Stimulated activated CD8-positive, alpha-beta memory T cell treated with anti-CD3 and anti-CD28 coated beads, Interleukin-2, amount 100 ng/mL, for 48 hours (primary cell): ENCODE data around the gene KCNC1.

Experiments
- DNase-seq, 2 donors: peaks; one replicate each; pipeline ENCODE4 v3.0.0-alpha.2; 2020; ENCODE audit warnings: low read depth in 2 of 2

Gene KCNC1

DNA sequence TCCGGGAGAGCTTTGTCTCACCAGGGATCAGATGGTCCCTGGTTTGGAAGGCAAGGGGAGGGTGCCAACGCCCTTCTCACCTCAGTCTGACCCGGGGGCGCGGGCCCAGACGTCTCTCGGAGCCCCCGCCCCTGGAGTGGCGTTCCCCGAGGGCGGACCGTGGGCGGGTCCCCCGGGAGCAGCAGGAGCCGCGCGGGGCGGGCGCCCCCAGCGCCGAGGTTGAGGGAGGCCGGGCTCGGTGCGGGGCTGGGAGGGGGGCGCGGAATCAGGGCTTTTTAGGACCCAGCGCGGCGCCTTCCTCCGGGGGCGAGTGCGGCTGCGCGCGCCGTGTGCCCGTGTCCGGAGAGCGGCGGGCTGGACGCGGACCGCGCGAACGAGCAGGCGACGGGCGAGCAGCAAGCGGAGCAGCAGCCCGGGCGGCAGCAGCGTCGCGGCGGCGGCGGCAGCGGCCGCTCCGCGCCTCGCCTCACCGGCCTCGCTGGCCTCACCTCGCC, at the start of gene KCNC1:
Gene KCNC1, plus strand, starts transcription at position 364 of the 494 bp plus-strand sequence. CDS start 1,222 bp downstream, outside the sequence.
- no peak for DNase-seq

DNA sequence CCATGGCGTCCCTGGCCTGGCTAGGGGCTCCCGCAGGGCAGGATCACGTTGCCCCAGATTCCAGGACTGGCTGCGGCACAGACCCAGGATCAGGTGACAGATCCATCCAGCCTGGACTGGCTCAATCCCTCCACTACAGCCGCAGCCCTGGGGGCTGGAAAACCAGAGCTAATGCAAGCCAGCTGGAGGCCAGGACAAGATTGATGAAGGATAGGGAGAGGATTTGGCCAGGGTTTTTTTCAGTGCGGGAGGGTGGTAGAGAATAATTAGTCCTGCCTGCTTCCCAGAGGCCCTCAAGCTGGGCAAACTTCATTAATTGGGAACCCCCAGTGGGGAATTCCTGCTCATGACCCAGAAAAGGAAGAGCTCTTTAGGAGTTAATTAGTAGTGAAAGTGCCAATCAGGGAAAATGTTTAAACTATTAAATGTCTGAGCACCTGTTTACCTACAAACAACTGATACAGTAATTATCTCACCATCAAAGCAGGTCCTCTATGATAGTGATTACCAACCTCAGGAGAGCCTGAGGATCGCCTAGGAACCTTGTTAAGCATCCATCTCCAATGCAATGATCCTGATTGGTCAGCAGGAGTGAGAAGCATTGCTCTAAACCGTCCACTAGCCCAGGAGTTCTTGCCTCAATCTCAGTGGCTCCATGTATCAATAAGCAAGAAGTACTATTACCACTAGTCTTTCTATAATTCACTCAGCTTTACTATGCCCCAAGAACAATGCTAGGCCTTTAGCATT, 48.2 kb upstream of the KCNC1 start:
- DNase-seq = no peak

DNA sequence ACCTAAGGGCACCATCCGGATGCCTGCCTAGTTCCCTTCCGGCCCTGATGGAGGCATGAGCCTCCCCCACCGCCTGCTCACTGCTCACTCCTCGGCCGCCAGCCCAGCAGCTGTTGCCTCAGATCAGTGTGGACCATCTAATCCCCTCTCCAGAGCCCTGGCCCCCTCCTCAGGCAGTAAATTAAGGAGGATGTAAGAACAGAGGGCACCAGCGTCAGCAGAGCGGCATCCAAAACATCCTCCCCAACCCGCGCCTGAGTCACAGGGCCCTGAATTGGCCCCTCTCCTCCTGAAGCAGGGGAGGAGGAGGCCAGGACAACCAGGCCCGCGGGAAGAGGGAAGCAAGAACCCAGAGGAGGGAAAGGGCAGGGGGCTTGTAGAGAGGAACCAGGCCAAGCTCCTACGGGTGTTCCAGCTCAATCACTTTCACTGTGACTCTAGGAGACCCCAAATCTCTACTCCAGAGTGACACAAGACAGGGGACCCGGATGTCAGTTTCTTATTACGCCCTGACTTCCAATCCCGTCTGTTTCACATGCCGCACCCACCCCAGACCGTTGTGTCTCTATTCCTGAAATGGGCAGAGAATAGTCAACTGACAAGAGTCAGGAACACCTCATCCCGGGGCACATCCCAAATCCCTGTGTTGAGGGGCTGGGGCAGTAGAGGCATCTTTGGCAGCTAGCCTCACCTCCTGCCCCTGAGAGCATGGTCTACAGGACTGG, 46.5 kb upstream of the KCNC1 start:
- no peak for DNase-seq

DNA sequence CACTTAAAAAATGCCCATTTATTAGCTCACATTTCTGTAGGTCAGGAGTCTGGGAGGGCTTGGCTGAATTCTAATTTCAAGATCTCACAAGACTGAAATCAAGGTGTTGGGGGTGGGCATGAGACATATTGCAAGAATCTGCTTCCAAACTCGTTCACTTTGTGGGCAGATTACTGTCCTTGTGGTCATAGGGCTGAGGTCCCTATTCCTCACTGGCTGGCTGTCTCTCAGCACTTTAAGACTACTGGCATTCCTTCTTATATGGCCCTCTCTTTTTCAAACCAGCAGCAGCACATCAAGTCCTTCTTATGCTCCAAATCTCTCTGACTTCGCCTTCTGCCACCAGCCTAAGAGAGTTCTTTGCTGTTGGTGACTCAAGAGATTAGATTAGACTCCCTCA, 43.0 kb upstream of the KCNC1 start:
- DNase-seq = no peak

DNA sequence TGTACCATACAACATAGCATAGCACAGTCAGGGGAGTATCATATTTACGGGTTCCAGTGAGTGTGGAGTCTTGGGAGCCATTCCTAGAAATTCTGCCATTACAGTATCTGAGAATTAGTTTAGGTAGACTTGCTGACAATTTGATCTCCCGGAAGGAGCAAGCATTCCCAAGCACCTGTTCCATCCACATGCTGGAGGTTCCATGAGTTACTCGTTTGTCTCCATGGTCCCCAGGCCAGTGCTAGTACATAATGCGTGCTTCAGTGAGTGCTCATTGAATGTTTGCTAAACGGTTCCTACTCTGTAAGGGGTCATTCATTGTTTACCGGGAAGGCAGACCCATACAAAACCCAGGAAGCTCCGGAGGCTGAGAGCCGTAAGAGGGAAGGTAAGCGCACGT, 42.6 kb upstream of the KCNC1 start:
- no peak for DNase-seq

DNA sequence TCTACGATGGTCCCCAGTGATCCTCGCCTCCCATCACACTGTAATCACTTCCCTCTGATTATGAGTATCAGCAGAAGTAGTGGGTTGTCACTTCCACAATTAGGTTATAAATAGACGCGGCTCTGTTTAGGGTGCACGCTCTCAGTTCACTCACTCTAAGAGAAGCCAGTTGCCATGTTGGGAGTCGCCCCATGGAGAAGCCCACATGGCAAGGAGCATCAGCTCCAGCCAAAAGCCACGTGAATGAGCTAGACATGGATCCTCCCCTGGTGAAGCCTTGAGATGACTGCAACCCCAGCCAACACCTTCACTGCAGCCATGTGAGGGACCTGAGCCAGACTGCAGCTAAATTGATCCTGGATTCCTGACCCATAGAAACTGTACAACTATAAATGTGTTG, 41.6 kb upstream of the KCNC1 start:
- no peak for DNase-seq

DNA sequence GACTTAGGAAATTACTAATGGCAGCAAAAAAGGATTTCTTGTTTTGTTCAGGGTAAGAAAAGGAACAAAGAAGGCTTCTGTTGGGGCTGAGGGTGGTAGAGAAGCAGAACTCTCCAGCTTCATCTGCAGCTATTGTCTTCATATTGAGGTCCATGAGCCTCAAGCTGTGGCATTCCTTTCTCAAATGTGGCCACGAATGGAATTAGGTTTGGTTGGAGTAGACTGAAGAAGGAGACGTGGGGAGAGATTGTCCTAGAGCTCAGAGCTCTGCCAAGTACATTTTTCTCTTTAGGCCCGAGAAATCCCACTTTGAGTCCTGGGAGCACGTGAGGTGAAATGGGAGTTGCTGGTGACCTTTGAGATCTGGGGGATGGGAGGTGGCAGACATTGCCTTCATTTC, 41.0 kb upstream of the KCNC1 start:
- no peak for DNase-seq

DNA sequence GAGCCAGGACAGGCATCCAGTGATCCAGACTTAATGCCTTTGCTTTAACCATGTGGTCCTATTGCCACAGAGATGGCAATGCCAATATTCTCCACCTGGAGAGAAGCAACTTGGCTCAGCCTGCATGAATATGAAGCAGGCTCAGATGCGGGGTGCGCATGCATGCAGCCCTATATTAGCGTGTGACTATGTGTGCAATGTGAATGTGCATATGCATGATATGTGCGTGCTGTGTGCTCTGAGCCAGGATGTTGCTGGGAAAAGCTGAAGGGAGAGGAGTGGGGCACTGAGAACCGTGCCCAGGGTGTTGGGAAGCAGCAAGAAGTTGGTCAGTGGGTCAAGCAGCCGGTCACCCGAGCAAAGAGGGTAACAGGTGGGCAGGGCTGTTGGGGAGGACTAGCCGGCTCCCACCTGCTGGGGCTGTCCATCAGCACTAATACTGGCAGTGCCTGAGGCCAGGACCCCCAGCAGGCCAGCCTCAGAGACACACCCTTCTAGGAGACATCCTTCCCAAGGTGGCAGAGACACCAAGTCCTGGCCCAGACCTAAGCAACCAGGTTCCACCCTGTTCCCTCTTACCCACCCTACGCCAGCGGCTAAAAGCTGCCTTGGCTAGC, 40.0 kb upstream of the KCNC1 start:
- DNase-seq = no peak

DNA sequence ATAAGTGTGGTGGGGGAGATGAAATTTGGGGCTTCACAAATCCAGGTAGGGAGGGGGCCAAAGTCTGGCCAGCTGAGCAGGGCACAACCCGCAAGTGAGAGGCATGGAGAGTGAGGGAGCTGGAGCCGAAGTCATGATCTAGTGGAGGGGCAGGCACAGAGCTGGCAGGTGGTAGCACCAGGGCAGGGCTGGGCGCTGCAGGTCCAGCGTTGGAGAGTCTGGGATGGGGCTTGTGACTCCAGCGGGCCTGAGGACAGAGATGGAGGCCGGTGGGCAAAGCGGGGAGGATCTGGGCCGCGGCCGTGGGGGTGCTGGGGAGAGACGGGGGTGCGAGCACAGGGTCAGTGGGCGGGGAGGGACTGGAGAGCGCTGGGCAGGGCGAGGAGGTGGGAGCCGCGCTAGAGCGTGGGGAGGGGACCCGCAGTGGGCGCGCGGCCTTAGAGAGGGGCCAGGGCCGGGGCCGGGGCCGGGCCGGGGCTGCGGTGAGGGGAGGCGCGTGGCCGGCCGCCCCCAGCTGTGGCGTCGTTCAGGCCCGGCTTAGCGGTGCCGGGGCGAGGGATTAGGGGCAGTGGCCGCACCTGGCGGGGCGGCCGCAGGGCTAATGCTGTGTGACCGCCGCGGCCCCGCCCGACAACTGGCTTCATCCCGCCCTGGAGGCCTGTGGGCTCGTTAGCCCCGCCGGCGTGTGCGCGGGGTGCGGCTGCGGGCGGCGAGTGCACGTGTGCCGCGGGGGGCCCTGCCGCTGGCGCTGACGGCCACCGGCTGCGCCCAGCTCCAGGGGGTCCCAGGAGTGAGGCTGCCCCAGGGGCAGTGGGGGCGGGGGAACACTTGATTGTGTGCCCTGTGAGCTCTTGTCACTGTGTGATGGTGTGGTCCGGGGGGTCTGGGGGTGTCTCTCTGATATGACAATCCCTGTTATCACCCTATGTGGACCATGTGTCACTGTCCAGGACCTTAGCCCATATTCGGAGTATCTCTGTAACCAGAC, 38.8 kb upstream of the KCNC1 start:
- DNase-seq = no peak

DNA sequence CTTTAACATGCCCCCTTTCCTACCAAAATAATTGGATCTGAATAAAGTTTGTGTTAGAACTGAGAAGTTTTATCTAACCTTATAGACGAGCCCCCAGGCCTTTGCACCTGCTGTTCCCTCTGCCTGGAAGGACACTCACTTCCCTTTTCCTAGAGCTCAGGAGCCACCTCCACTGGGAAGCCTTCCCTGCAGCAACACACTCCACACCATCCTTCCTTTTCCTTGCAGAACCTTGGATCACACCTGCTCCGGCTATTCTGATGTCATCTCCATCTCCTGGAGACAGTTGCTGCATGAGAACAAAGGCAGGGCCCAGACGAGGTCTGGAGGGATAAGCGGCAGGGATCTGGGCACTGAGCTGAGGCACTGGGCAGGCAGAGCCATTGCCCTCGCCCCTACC, 37.8 kb upstream of the KCNC1 start:
- no peak for DNase-seq

DNA sequence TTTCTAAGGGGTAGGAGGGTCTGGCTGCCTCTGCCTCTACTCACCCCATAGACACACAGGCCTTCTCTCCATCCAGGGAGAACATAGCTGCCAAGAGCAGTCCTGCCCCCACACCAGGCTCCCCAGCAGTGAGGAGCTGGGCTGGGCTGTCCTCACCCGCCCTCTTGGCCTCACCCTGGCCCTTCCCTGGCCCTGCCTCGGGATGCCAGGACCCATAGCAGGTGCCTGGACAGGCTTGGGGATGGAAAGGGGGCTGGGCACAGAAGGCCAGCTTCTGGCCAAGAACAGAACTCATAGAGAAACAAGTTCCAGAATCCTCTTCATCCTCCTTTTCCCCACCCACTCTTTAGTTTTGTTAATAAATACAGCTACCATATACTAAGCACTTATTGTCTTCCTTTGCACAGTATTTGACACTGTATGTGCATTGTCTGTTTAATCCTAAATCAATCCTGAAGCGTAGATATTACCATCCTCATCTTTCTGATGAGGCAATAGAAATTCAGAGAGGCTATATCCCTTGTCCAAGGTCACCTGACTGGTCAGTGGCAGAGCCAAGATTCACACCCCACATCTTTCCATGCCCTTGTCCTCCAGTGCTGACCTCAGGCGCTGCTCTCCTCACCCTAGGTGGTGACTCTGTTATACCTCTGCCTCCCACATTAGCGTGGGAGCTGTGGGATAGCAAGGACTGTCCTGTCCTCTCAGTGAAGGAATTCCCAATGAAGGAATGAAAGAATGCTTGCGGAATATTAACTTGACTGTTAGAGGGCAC, 37.2 kb upstream of the KCNC1 start:
- DNase-seq = no peak

DNA sequence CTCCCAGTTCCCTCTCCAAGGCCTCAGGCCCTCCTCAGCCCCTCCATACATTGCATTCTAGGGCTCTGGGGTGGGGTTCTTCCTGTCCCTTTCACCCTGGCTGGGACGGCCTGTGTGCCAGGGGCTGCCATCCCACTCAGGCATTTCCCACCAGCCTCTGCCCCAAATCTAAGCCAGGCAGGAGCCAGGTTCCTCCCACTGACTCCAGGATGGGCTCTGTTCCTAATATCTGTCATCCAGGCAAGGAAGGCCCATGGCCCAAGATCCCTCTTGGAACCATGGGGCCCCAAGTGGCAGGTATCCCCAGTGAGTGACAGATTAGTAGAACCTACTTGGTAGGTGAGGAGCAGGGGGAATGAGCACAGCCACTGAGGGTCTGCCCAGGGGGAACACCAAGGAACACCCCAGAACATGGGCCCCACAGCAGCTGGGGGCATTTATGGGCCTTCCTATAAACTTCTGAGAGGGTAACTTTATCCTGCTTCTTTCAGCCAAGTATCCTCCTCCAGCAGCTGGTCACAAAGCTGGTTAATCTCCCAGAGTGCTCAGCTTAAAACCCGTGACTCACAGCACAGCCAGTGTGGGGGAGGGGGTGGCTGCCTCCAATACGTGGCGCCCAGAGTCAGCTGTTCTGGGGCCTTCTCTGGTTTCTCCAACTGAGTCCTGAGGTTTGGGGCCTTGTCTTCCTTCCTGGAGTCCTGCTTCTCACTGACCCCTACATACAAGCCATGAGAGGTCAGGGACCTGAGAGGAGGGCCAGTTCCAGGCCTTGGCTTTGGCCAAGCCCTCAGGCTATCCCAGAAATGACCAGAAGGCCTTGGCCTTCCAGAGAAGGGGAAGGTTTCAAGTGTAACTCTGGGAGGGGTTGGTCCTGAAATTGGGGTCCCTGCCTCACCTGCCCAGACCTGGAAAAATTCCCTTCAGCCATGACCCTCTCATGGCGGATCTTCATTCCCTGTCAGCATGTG, 35.1 kb upstream of the KCNC1 start:
- no peak for DNase-seq

DNA sequence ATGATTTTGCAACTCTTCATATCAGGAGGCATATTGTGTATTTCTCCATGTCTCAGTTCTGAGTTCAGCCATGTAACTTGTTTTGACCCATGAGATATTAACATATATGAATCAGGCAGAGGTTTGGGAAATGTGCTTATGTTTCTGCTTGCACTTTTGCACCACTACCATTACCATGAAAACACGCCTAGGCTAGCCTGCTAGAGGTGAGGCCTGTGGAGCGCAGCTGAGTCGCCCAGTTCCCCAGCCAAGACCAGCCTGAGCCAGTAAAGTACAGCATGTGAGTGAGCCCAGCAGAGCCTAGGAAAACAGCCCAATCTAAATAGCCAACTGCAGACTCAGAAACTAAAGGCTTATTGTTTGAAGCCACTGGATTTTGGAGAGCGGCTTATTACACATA, 33.6 kb upstream of the KCNC1 start:
- DNase-seq = no peak

DNA sequence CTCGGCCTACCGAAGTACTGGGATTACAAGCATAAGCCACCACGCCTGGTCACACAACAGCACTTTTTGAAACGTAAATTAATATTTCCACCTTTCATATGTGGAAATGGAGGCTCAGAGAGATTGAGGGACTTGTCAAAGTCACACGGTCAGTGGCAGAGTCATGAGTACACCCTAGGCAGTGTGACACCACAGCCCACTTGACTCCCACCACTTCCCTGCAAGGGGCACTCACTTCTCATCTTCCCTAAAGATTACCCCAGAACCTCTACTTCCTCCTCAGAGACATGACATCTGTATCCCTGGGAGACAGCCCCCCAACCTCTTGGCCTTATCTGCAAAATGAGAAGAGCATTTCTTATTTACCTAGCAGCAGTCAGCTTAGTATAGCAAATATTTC, 31.7 kb upstream of the KCNC1 start:
- no peak for DNase-seq

DNA sequence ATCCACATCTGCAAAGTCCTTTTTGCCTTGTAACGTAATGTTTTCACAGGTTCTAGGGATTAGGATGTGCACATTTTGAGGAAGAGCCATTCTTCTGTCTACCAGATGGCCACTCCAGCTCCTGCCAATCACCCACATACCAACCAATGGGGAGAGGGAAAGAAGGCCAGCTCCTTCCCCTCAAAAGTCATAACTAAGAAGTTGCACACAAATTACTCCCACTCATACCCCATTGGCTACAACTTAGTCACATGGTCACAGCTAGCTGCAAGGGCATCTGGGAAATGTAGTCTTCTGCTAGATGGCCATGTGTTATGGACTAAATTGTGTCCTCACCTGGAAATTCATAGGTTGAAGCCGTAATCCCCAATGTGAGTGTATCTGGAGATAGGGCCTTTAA, 30.6 kb upstream of the KCNC1 start:
- DNase-seq = no peak

DNA sequence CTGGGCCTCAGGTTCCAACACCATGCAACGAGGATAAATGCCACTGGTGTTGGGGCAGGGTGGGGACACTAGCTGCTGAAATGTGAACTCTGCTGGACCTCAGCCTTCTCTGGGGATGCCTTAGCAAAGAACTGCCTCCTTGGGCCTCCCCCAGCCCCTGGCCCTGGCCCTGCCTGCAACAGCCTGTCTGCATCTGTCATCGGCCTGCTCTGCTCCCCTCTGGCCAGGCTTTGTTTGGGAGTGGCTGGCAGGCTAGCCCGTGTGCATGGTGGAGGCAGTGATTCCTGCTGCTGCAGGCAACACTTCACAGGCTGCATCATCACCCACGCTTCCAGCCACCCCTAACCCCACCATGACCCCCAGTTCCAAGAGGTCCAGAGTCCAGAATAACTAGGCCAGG, 26.8 kb upstream of the KCNC1 start:
- DNase-seq = no peak

DNA sequence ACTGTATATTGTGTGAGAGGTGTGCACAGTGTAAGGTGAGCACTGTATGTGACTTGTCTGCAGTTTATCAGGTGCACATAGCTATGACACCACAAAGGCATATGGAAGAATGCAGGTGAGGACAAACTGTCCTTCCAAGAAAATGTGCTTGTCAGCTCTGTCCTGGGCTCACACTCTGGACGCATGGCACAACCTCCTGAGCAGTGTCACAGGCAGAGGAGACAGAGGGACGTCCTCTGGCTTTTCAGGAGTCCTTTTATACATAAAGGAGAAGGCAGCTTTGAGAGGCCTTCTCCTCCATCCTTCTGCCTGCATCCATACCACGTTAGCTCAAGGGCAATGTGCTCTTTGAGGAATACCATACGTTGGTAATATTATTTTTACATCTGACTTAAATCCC, 22.7 kb upstream of the KCNC1 start:
- no peak for DNase-seq

DNA sequence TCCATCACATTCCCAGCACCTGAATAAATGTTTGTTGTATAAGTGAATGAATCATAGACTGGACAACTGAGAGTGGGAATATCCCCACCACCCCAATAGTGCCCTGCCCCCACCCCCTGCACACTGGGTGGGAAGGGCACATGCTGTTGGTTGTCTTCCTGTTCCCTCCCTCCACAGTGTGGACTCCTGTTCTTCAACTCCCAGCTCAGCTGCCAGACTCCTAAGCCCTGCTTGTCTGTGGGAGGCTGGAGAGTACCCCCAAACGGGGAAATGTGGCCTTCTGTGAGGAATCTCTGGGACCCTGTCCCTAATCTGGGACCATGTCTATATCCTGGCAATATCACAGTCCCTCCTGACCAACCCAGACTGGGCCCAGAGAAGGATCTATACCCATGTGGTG, 20.7 kb upstream of the KCNC1 start:
- no peak for DNase-seq

DNA sequence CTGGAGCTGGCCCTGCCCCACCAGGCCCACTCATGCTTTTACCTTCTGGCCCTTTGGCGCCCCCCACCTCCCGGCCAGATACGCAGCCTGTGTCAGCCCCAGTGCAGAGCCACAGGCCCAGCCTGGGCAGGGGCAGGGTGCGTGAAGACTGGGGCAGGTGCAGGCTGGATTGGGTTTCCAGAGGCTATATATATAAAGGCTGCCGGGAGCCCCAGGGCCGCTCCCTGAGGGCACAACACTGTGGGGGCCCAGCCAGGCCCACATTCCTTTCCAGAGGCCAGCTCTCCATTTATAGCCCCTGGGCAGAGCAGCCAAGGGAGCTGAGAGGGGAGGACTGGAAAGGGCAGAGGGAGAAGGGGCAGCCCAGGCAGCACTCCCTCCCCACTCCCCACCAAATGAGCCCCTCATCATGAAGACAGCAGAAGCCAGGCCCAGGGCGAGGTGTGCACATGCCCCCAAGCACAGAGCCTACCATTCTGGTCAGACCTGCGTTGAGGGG, 20.2 kb upstream of the KCNC1 start:
- no peak for DNase-seq

DNA sequence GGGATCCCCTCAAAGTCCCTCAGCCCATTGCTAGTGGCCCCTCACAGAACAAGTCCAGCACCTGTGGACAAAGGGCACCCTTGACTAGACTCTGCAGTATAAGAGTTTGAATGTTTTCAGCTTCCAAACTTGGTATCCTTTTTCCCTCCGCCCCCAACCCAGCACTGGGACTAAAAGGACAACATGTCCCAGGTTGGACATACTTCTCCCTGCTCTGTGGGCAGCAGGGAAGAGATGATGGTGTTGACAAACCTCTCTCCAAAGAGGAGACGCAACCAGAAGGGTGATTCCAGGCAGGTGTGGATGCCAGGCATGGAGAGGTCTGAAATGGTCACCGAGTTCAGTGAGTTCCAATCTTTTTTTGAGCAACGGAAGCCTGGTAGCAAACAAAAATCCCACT, 19.7 kb upstream of the KCNC1 start:
- DNase-seq = no peak
